Measurements from ENCODE around the gene LRRC49.
"Not testable (repeated sequence)": the region's sequence is repeated elsewhere in the genome, so short reads cannot be mapped to it uniquely, and the experiment has no call there.

Gene LRRC49

GRCh38 chr15:70920981-70921696 is 28.5 kb downstream of the LRRC49 start:
- DNase-seq = no peak

DNA sequence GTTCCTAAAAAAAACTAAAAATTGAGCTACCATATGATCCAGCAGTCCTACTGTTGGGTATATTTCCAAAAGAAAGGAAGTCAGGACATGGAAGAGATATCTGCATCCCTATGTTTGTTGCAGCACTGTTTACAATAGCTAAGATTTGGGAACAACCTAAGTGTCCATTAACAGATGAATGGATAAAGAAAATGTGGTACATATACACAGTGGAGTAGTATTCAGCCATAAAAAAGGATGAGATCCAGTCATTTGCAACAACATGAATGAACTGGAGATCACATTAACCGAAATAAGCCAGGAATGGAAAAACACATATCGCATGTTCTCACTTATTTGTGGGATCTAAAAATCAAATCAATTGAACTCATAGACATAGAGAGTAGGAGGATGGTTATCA is 29.5 kb downstream of the LRRC49 start:
- no peak for DNase-seq

GRCh38 chr15:70923311-70924080 is 30.9 kb downstream of the LRRC49 start:
- no peak for DNase-seq

DNA sequence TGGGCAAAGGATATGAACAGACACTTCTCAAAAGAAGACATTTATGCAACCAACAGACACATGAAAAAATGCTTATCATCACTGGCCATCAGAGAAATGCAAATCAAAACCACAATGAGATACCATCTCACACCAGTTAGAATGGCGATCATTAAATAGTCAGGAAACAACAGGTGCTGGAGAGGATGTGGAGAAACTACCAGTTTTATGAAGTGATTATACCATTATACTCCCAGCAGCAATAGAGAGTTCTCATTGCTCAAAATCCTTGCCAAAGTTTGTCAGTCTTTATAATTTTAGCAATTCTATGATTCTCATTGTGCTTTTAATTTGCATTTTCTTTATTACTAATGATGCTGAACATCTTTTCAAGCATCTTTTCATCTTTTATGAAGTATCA is 34.3 kb downstream of the LRRC49 start:
- not testable (repeated sequence) for DNase-seq

DNA sequence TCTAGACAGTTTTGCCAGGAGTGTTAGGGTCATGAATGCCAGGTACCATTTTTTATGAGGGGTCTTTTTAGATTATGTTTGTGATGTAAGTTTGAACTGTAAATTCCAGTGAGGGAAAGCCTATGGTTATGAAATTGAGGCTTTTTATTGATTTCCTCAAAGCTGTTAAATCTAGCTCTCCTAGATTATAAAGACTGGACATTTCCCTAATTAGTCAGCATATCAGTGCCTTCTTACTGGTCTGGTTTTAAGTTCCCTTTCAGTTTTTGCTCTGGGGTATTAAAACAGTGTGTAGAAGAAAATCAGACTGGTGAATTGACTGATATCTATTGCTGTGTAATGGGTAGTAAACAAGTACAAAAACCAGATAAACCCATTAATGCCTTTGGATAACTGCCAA is 39.2 kb downstream of the LRRC49 start:
- no peak for DNase-seq

- DNase-seq = no peak
These were observed 39.8 kb downstream of the LRRC49 start for GRCh38 chr15:70932397-70932796.

DNA sequence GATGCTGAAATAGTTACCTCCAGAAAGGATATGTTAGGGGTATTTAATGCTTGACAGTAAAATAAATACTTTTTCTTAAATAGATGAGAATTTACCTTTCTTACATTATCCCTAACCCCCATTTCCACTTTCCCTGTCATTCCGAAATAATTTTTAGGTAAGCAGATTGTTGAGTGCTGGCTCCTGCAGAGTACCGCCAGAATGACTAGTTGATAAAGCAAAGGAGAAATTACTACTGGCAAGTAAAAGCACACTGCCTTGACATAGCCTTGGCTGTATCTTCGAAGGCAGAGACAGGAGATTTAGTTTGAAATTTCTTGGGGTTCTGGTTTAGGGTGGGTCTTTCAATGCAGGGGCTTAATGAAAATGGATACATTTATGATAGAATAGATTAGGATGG is 40.8 kb downstream of the LRRC49 start:
- DNase-seq = no peak

DNA sequence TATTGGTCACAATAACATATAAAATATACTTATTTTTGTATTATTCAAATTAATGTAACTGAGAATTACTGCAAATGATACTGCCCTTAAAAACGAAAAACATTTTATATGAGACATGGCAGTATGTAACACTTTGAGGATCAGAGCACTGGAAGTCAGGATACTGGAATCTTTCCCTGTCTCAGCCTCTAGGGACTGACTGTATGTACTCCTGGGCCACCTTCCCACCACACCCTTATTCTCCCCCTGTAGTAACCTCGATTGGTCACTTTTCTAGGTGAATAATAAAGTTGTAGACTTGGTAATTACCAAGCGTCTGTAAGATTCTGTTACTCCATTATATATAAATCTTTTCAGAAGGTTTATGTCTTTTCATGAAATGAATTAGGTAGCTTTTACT is 43.0 kb downstream of the LRRC49 start:
- DNase-seq = no peak

DNA sequence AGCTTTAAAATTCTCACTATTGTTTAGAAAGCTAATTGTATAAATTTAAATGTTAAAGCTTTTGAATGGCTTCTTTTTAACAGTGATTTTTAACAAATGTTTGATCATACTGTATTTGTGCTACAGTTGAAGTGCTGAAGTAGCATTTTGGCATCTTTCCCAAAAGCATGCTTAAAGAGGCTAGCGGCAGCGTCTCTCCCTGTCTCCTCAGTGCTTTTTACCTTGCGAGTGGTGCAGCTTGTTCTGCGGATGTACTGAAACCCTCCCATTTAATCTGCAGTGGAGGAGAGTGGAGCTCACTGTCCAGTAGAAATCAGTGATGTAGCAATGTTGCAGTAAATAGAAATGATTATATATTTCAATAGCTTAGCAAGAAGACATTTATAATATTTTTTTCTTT is 43.7 kb downstream of the LRRC49 start:
- DNase-seq = peak in 2 of 51 donors; percentile 15 to 18

GRCh38 chr15:70943285-70943684 is 50.7 kb downstream of the LRRC49 start:
- DNase-seq = not testable (repeated sequence)

DNA sequence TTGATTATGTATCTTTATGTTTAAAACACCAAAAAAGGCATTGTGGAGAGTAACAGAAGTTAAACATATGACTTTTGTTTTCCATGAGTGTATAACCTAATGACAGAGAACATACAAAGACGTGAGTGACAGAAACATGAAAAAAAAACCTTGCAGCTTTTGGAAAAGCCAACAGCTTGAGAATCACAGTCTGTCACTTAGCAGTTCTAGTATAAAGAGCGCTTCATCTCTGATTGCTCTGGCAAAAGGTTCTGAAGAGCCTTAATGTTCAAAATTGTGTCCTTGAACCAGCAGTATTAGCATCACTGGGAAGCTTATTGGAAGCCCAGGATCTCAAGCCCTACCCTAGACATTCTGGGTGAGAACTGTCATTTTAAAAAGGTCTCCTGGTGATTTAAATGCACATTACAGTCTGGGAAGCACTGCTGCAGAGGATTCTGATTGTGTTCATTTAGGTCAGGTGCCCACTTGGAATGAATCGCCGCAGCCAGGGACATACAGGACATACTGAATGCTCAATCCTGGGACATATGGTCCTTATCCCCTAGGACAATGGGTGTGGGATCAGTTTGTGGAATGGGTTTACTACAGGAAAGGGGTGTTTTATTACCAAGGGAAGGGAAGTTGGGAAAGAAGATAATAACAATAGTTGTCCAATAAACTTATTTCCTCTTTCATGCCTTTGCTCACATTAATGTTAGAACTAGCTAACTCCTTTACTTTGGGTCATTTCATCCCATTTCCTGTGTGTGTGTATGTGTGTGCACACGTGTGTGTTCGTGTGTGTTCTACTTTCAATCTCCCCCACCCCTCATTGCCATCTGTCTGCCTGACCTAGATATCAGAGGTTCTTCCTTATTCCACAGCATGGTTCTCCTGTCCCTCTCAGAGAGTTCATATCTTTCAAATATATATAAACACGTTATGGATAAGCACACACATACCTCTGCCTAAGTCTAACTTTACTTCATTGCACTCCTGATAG is 55.0 kb downstream of the LRRC49 start:
- no peak for DNase-seq

- DNase-seq = no peak
These were observed 58.3 kb downstream of the LRRC49 start for GRCh38 chr15:70950953-70951352.

DNA sequence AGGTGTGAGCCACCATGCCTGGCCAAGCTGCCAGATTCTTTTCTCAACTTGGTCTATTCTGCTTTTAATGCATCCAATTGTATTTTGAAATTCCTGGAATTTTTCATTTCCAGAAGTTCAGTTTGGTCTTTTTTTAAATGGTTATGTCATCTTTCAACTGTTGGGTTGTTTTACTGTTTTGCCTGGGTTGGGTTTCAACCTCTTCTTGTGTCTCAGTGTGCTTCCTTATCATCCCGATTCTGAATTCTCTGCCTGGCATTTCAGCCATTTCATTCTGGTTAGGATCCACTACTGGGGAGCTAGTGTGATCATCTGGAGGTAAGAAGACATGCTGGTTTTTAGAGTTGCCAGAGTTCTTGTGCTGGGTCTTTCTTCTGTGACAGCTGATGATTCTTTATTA is 61.5 kb downstream of the LRRC49 start:
- DNase-seq = no peak

DNA sequence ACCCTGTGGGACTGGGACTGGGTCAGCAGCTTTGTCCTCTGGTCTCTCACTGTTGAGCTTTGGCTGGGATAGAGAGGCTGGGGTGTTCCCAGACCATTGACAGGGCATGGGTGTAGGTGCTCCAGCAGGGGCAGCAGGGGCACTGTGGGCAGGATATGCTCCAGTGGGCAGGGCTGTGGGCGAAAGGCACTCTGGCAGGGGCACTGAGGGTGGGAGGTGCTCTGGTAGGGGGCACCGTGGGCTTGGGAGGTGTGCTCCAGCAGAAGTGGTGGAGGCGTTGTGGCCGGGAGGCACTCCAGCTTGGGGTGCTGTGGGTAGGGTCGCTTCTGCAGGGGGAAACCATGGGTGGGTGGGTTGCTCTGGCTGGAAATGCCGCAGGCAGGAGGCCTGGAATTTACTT is 62.1 kb downstream of the LRRC49 start:
- DNase-seq = no peak

DNA sequence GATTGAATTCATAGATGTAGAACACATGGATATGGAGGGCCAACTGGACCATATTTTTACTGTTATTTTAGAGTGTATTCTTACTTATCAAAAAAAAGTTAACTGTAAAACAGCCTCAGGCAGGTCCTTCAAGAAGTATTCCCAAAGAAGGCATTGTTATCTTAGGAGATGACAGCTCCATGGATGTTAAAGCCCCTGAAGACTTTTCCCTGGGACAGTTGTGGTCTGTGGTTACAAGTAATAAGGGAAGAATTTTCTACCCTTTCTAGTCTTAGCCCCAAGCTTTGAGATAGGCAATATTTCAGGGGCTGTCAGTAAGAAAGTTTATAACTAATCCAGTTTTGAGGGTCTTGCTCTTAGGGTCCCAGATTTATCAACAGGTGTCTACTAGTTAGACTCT is 62.5 kb downstream of the LRRC49 start:
- no peak for DNase-seq

- no peak for DNase-seq
These were observed 63.8 kb downstream of the LRRC49 start for GRCh38 chr15:70956201-70956995.

DNA sequence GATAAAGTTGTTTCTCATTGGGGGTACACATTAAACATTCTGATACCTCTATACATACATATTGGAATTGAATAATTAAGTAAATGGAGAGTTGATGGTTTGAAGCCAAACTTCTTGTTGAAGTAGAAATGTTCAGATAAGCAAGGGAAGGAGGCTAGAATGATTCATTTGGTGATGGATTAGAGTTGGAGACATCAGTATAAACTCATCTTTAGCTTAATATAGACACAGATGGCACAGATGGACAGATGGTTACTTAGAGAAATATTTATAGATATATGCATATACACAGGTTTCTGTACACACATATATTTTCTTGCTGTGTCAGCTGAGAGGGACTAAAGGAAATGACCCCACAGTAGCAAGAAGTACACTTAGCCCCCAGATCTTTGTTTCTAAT is 69.5 kb downstream of the LRRC49 start:
- no peak for DNase-seq

DNA sequence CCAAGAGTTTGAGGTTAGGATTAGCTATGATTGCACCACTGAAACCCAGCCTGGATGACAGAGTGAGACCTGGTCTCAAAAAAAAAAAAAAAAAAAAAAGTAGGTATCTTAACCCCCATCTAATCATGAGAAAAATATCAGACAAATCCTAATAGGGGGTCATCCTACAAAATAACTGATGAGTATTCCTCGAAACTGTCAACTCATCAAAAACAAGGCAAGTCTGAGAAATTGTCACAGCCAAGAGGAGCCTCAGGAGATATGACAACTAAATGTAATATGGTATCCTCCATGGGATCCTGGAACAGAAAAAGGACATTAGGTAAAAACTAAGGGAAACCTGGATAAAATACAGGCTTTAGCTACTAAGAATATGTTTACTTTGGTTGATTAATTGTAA is 70.6 kb downstream of the LRRC49 start:
- DNase-seq = no peak

- DNase-seq = no peak
These were observed 71.4 kb downstream of the LRRC49 start for GRCh38 chr15:70964058-70964457.

DNA sequence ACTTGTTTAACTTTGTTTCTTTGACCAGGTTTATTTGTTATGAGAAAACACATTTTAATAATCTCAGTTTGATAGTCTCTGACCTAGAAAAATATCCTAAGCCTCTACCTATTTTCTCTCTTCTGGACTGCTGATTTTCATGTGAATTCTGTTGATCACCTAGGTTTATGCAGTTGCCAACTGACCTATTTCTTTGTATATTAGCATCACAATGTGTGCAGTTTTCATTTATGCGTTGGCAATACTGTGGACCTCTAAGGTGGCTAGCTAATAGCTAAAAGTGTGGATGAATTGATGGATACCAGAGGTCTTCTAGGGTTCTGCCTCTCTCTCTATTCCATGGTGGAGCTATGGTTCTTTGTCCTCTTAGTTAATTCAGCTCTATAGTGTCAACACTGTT is 72.1 kb downstream of the LRRC49 start:
- no peak for DNase-seq

DNA sequence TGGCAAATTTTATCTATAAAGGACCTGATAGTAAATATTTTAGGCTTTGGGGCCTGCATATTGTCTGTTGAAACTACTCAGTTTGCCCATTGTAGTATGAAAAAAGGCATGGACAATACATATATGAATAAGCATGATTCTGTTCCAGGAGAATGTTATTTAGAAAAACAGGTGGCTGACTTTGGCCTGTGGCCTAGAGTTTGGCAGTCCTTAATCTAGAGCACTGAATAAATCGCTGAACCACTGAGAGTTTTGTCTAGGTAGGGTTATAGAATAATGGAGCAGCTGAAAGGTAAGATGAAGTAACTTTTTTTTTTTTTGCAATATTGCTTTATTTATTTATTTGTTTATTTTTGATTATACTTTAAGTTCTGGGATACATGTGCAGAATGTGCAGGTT is 75.0 kb downstream of the LRRC49 start:
- DNase-seq = no peak

Measured in hypothalamus (tissue), 51 donors.